ENCODE measurements around the gene LY6G5C. TPM values are rescaled to one million over a fixed set of nuclear protein-coding genes. Genes with fewer than 3 reads are reported as not detected.

LY6G5C gene
- total and polyA plus RNA-seq, 9 of the 15 experiments (the other 6 are each of a cell fraction or from before 2014, with no cell fraction given) = 0.10 to 0.67 (median 0.46) TPM; not detected in 4

- TF ChIP-seq RREB1 (CRISPR knock-in tag; IDR thresholded peaks at IDR 0.05) (peak; percentile 95), PHB (CRISPR knock-in tag; IDR thresholded peaks at IDR 0.05) (peak; percentile 100), CSDE1 (IDR thresholded peaks at IDR 0.05) (no peak), FOXP1 (CRISPR knock-in tag; IDR thresholded peaks at IDR 0.05) (no peak), ETS1 (conservative IDR thresholded peaks at IDR 0.05; ENCODE audit: control insufficient read depth, low read depth, low read length) (peak; percentile 71; the same call in 1 of the 2 replicates), ZNF830 (CRISPR knock-in tag; IDR thresholded peaks at IDR 0.05) (peak; percentile 100), CREBBP (IDR thresholded peaks at IDR 0.05; ENCODE audit: low read depth, low read length) (no peak), HNRNPH1 (optimal IDR thresholded peaks at IDR 0.05; ENCODE audit: low read depth, low read length) (no peak), CCAR2 (IDR thresholded peaks at IDR 0.05; ENCODE audit: low read depth, low read length) (no peak), ZNF707 (CRISPR knock-in tag; conservative IDR thresholded peaks at IDR 0.05) (0 out of 2 replicates have a peak, but pooled peaks have one; percentile 35), ZC3H8 (IDR thresholded peaks at IDR 0.05) (no peak), ZBTB7A (IDR thresholded peaks at IDR 0.05; ENCODE audit: borderline replicate concordance, control insufficient read depth, low read depth, low read length) (peak; percentile 97), L3MBTL2 (IDR thresholded peaks at IDR 0.05) (no peak), OTX1 (CRISPR knock-in tag; IDR thresholded peaks at IDR 0.05) (peak; percentile 99), ZNF277 (CRISPR knock-in tag; IDR thresholded peaks at IDR 0.05; ENCODE audit: borderline replicate concordance) (no peak), ZNF77 (CRISPR knock-in tag; IDR thresholded peaks at IDR 0.05) (peak; percentile 98), MECOM (CRISPR knock-in tag; IDR thresholded peaks at IDR 0.05) (0 out of 2 replicates have a peak, but pooled peaks have one; percentile 62), NFYB (IDR thresholded peaks at IDR 0.05; ENCODE audit: extremely low read depth, insufficient read length) (no peak), GATA2 (CRISPR knock-in tag; IDR thresholded peaks at IDR 0.05) (no peak)
- TF ChIP-seq, protein P1, sequence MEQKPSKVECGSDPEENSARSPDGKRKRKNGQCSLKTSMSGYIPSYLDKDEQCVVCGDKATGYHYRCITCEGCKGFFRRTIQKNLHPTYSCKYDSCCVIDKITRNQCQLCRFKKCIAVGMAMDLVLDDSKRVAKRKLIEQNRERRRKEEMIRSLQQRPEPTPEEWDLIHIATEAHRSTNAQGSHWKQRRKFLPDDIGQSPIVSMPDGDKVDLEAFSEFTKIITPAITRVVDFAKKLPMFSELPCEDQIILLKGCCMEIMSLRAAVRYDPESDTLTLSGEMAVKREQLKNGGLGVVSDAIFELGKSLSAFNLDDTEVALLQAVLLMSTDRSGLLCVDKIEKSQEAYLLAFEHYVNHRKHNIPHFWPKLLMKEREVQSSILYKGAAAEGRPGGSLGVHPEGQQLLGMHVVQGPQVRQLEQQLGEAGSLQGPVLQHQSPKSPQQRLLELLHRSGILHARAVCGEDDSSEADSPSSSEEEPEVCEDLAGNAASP (IDR thresholded peaks at IDR 0.05) = no peak
These were observed 49.2 kb upstream of the LY6G5C start (continued) for GRCh38 chr6:31729979-31730630.
